K562 (cell line): ENCODE measurements around the gene FUCA1. TPM values are rescaled to one million over a fixed set of nuclear protein-coding genes. Genes with fewer than 3 reads are reported as not detected.

Experiments
- CSDE1 ChIP-seq, 2 experiments: fragments of 450-650 bp; IDR thresholded peaks; 2 replicates each; pipeline ENCODE4 v1.6.1; 2016; ENCODE audit warnings: mild to moderate bottlenecking in 1 of 2
- E2F6 ChIP-seq, 2 experiments: IDR thresholded peaks; 2 replicates each; pipeline ENCODE4 v1.6.1; 2011; ENCODE audit warnings: borderline replicate concordance in 1 of 2, control low read depth in 1 of 2, low read depth in 1 of 2, low read length in 1 of 2, mild to moderate bottlenecking in 1 of 2, mixed read lengths in 1 of 2, moderate library complexity in 1 of 2; ENCODE audit not compliant: insufficient read depth in 1 of 2, insufficient read length in 1 of 2, poor library complexity in 1 of 2, severe bottlenecking in 1 of 2; ENCODE audit errors: extremely low read depth in 1 of 2
- E4F1 ChIP-seq: fragments of 250-450 bp; sonication (Bioruptor Pico); IDR thresholded peaks from 2 replicates; pipeline ENCODE4 v1.5.0; 2021; ENCODE audit warnings: mild to moderate bottlenecking, borderline replicate concordance
- EGR1 ChIP-seq: fragments of 450-650 bp; conservative IDR thresholded peaks from 2 replicates; pipeline ENCODE4 v1.6.1; 2017; ENCODE audit warnings: mild to moderate bottlenecking
- GABPB1 ChIP-seq: sonication (generic); formaldehyde crosslinking; IDR thresholded peaks from 2 replicates; pipeline ENCODE4 v1.8.0; 2022; ENCODE audit warnings: mild to moderate bottlenecking, missing genetic modification reagents
- GABPB2 ChIP-seq: fragments of 250-450 bp; sonication (Bioruptor Pico); conservative IDR thresholded peaks from 2 replicates; pipeline ENCODE4 v1.5.1; 2021; ENCODE audit warnings: mild to moderate bottlenecking
- NKRF ChIP-seq: fragments of 450-650 bp; IDR thresholded peaks from 2 replicates; pipeline ENCODE4 v1.6.1; 2016; ENCODE audit warnings: borderline replicate concordance
- POLR2G ChIP-seq: fragments of 200-400 bp; formaldehyde crosslinking; IDR thresholded peaks from 2 replicates; pipeline ENCODE4 v1.6.1; 2017; ENCODE audit warnings: low read depth, mild to moderate bottlenecking, antibody characterized with exemption, low read length, moderate library complexity
- RB1 ChIP-seq: fragments of 450-650 bp; IDR thresholded peaks from 2 replicates; pipeline ENCODE4 v1.6.1; 2017; ENCODE audit warnings: low read depth, mild to moderate bottlenecking
- RBM17 ChIP-seq: fragments of 200-400 bp; formaldehyde crosslinking; IDR thresholded peaks from 2 replicates; pipeline ENCODE4 v1.6.1; 2017; ENCODE audit warnings: low read depth, mild to moderate bottlenecking, low read length, borderline replicate concordance
- SAP30 ChIP-seq: fragments of 200-600 bp; sonication (generic); IDR thresholded peaks from 2 replicates; pipeline ENCODE4 v1.6.1; 2012; ENCODE audit warnings: borderline replicate concordance, low read depth, mild to moderate bottlenecking, moderate library complexity, low read length, control low read depth, inconsistent platforms; ENCODE audit not compliant: insufficient read depth, poor library complexity, severe bottlenecking
- SIRT6 ChIP-seq: IDR thresholded peaks from one replicate; pipeline ENCODE4 v1.6.1; 2012; ENCODE audit warnings: low read depth, mild to moderate bottlenecking, control low read depth, inconsistent platforms, low read length, moderate library complexity
- SNAPC5 ChIP-seq: fragments of 250-450 bp; sonication (Bioruptor Pico); IDR thresholded peaks from 2 replicates; pipeline ENCODE4 v1.8.0; 2021; ENCODE audit warnings: moderate library complexity, mild to moderate bottlenecking, inconsistent platforms
- SRSF3 ChIP-seq: fragments of 200-400 bp; formaldehyde crosslinking; IDR thresholded peaks from 2 replicates; pipeline ENCODE4 v1.6.1; 2016; ENCODE audit warnings: mild to moderate bottlenecking, low read length, moderate library complexity; ENCODE audit not compliant: insufficient read depth
- TAF9B ChIP-seq: fragments of 450-650 bp; IDR thresholded peaks from 2 replicates; pipeline ENCODE4 v1.6.1; 2018; ENCODE audit warnings: mild to moderate bottlenecking; ENCODE audit not compliant: partially characterized antibody
- TAL1 ChIP-seq: fragments of 450-650 bp; IDR thresholded peaks from 2 replicates; pipeline ENCODE4 v1.6.1; 2016; ENCODE audit warnings: mild to moderate bottlenecking
- ZBTB7A ChIP-seq: IDR thresholded peaks from 2 replicates; pipeline ENCODE4 v1.6.1; 2011; ENCODE audit warnings: low read depth, mild to moderate bottlenecking, low read length, moderate library complexity, borderline replicate concordance; ENCODE audit not compliant: control insufficient read depth
- ZC3H11A ChIP-seq: IDR thresholded peaks from 2 replicates; pipeline ENCODE4 v1.6.1; 2012; ENCODE audit warnings: low read depth, low read length, improper control_type of control experiment
- ZNF398 ChIP-seq: fragments of 250-450 bp; sonication (Bioruptor Pico); IDR thresholded peaks from 2 replicates; pipeline ENCODE4 v1.8.0; 2021; ENCODE audit warnings: moderate library complexity, mild to moderate bottlenecking, inconsistent platforms
- polyA plus RNA-seq, 8 experiments: library from polyadenylated mRNA; depleted of rRNA in 4 of 8; stranded (reverse) in 5 of 8; unstranded in 3 of 8; fragments of >200 nt; fragmentation: Nextera tagmentation in 2 of 8; fragmentation: Illumina TruSeq in 1 of 8; extraction: Ambion mirVana in 2 of 8; extraction: Trizol in 1 of 8; gene quantifications; 2 replicates each; pipeline versions ENCODE4 v1.2.1 to v1.2.3, GENCODE V29; 2011 to 2014; ENCODE audit warnings: inconsistent platforms in 1 of 8, missing spikeins in 1 of 8
- total RNA-seq, 7 experiments: library from RNA; depleted of rRNA in 6 of 7; stranded (reverse); fragments of >200 nt in 6 of 7; fragmentation: Illumina TruSeq in 2 of 7; extraction: Trizol in 2 of 7; gene quantifications; 2 replicates each; pipeline versions ENCODE4 v1.2.1 to v1.2.3, GENCODE V29; 2011 to 2021; ENCODE audit warnings: low replicate concordance in 1 of 7

FUCA1 gene
- total and polyA plus RNA-seq, 9 of the 15 experiments (the other 6 are each of a cell fraction or from before 2014, with no cell fraction given), result 7.0 to 20.5 (median 13.5) TPM

- TF ChIP-seq RB1 (0 out of 2 replicates have a peak, but pooled peaks have one; percentile 31), RBM17 (no peak), SIRT6 (no peak), POLR2G (no peak), E2F6 (IDR thresholded peaks at IDR 0.05; ENCODE audit: borderline replicate concordance in 1 of 2, extremely low read depth in 1 of 2, insufficient read depth in 1 of 2, insufficient read length in 1 of 2, low read depth in 1 of 2, low read length in 1 of 2, poor library complexity in 1 of 2, severe bottlenecking in 1 of 2) (peak in 1 of 2 experiments; percentile 30), SRSF3 (no peak), GABPB2 (no peak), NKRF (peak; percentile 63; the same call in 1 of the 2 replicates), GABPB1 (no peak), ZC3H11A (no peak), TAL1 (no peak), ZNF398 (CRISPR knock-in tag) (no peak), E4F1 (CRISPR knock-in tag) (no peak), SNAPC5 (CRISPR knock-in tag) (no peak), ZBTB7A (peak; percentile 20; the same call in 1 of the 2 replicates), TAF9B (no peak), CSDE1 (IDR thresholded peaks at IDR 0.05) (no peak), EGR1 (peak; percentile 72), SAP30 (peak; percentile 55)
Observed at GRCh38 chr1:23838401-23838866, 29.7 kb downstream of the FUCA1 start (continued).
